KOPT-K1 (cell line): ENCODE measurements around the gene TMEM35B.
"Not testable (repeated sequence)": the region's sequence is repeated elsewhere in the genome, so short reads cannot be mapped to it uniquely, and the experiment has no call there.

ENCODE experiments used
- H3K27ac ChIP-seq: fragments of 200-600 bp; sonication (generic); 2 replicates; pipeline ENCODE4 v1.5.1; 2016; ENCODE audit warnings: antibody characterized with exemption, mild to moderate bottlenecking, low read depth, low read length; ENCODE audit not compliant: poor library complexity, severe bottlenecking
- H3K36me3 ChIP-seq: fragments of 200-600 bp; sonication (generic); 2 replicates; pipeline ENCODE4 v1.5.1; 2017; ENCODE audit warnings: antibody characterized with exemption, mild to moderate bottlenecking, low read length, moderate library complexity; ENCODE audit not compliant: insufficient read depth
- H3K9me3 ChIP-seq: fragments of 200-600 bp; sonication (generic); 2 replicates; pipeline ENCODE4 v1.5.1; 2017; ENCODE audit warnings: antibody characterized with exemption, low read length, mild to moderate bottlenecking; ENCODE audit not compliant: insufficient read depth, poor library complexity, severe bottlenecking

The TMEM35B gene

DNA sequence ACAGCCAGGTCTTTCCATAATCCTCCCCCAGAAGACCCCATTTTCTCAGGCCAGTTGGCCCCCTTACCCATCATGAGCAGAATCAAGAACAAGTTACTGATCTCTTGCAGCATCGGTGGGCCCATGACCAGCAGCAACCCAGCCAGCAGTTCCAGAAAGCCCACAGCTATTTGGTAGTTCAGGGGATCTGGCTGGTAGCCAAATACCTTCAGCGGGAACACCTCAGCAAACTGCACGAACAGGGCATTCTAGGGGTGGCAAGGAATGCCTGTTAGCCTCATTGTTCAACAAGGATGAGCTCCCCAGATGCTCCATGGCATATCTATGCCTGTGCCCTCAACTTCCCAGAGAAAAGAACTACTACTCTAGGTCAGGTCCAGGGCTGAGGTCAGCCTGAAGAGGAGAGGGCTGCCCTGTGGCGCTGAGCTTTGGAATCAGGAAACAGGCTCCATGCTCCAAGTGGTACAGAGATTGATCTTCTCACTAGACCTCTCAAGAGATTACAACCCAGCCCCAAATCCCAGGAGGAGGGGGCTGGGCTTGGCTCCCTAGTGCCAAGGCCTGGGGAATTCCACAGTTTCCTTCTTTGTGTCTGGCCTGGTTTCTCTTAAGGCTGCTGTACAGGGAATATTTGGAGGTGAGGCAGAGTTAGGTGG is 1.3 kb downstream of the TMEM35B start:
- no peaks in the 10 kb centered on the region for H3K9me3 ChIP-seq
- H3K36me3 ChIP-seq = peaks cover 12% of the 10 kb centered on the region; the same call in 1 of the 2 replicates
- H3K27ac ChIP-seq = peak overlapping the region; percentile 80

DNA sequence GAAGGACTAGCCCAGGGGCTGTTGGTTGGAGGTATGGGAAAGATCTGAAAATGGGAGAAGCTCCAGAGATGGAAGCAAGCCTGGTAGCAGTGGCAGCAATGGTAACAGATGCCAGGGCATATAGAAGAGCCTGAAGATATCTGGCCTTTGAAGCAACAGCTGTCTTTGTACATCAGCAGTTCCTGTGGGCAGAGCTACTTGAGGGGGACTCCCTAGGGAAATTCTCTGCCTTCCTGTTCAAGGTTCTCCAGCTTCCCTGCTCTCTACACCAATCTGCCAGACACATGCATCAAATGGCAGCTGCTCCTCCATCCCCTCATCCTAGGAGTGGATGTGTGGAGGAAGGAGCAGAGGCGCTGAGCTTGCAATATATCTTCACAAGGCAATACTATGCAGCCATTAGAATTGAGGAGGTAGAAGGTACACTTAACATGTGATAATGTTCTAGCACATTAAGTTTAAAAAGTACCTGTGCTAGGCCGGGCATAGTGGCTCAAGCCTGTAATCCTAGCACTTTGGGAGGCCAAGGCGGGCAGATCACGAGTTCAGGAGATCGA is 2.2 kb downstream of the TMEM35B start:
- Histone ChIP-seq H3K27ac (no peak overlapping the region), H3K9me3 (no peaks in the 10 kb centered on the region), H3K36me3 (peaks cover 7% of the 10 kb centered on the region; the same call in 1 of the 2 replicates)

DNA sequence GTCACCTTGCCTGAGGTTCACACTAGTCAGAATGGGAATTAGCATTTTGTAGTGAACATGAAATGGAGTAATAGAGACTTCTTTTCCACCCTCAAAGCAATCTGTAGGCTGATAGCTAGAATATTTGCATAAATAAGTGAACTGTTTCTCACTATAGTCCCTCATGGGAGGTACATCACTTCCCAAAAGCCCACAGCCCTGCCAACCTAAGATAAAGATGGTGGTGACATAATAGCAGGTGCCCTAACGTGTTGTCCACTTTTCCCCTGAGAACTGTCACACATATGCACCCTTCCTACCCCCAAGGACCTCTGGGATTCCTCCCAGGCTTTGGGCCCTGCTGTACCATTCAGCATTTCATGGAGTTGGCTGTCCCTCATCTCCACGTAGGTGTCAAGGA is 4.4 kb downstream of the TMEM35B start:
- H3K27ac ChIP-seq = no peak overlapping the region
- H3K36me3 ChIP-seq = peaks cover 7% of the 10 kb centered on the region; the same call in 1 of the 2 replicates
- no peaks in the 10 kb centered on the region for H3K9me3 ChIP-seq

DNA sequence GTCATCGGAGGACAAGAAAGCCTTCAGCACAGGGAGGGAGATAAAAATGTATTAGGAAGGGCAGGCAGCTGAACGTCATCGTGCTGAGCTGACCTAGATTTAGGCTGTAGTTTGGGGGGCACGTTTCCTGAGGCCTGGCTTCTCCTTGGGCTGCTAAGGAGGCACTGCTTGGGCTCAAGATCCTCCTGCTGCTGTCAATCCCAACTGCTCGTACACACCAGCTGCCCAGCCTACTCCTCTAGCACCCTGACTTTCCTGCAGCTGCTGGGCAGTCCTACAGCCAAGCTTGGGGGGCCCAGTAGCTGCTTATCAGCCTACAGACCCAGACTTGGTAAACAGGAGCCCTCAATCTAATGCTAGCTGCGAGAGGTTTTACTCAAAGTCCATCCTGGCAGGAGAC is 6.2 kb downstream of the TMEM35B start:
- Histone ChIP-seq H3K36me3 (peaks cover 7% of the 10 kb centered on the region; the same call in 1 of the 2 replicates), H3K9me3 (no peaks in the 10 kb centered on the region), H3K27ac (no peak overlapping the region)

DNA sequence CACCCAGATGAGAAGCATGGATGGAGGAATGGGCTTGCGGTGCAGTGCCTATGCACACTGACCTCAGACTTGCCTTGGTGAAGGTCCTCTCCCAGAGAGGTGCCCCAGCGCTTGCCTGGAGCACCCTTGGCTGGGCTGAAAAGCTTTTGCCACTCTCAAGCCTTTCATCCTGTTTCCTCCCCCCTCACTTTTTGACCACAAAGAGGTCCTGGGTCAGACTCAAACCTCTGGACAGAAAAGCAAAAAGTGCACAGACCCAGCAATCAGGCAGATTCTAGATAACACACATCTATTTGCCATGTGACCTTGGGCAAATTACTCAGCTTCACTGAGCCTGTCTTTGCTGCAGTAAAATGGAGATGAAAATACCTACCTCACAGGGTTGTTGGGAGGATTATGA is 7.3 kb downstream of the TMEM35B start:
- H3K27ac ChIP-seq = no peak overlapping the region
- H3K9me3 ChIP-seq = no peaks in the 10 kb centered on the region
- H3K36me3 ChIP-seq = peaks cover 7% of the 10 kb centered on the region; the same call in 1 of the 2 replicates

DNA sequence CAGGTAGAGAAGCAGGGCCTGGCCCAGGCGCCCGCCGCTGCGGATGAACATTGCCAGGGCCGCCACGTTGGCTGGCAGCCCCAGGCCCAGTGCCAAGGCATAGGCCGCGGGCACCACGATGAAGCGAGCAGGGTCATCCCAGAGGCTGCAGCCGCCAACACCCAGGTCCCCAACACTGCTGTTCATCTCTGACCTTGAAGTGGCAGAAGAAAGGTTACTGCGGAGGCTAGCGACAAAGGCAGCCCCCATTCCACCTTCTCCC is 8.0 kb downstream of the TMEM35B start:
- H3K27ac ChIP-seq = no peak overlapping the region
- H3K9me3 ChIP-seq = no peaks in the 10 kb centered on the region
- H3K36me3 ChIP-seq = peaks cover 7% of the 10 kb centered on the region; the same call in 1 of the 2 replicates

DNA sequence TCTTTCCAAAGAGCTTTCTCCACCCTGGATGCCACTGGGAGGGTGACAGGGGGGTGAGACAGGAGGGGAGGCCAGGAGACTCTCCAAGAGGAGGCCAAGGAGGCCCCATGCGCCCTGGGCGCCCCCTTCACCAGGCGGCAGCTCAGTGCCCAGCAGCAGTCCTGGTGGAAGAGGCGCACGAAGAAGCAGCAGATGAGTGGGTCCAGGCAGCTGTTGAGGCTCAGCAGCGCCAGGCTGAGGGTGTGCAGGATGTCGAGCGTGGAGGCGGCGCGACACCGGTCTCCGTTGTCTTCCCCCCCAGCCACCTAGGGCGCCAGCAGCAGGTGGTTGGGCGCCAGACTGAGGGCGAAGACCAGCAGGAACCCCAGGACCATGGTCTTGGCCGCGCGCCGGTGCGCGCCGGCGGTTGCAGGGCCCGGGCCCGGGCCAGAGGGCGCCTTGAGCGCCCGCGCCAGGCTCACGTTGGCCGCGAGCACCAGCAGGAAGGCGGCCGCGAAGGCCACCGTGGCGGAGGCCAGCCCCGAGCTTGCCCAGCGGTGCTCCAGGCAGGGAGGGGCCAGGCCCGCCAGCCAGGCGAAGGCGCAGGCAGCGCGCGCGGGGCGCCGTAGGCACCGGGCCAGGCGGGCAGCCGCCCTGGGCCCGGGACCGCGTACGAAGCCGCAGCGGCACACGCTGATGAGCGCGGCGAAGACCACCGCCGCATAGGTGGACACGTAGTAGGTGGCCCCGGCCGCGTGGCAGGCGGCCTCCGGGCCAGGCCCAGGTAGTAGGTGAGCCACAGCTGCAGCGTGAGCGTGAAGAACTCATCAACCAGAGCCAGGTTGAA is 8.6 kb downstream of the TMEM35B start:
- Histone ChIP-seq H3K27ac (no peak overlapping the region), H3K9me3 (no peaks in the 10 kb centered on the region), H3K36me3 (peaks cover 1% of the 10 kb centered on the region; the same call in 1 of the 2 replicates)

DNA sequence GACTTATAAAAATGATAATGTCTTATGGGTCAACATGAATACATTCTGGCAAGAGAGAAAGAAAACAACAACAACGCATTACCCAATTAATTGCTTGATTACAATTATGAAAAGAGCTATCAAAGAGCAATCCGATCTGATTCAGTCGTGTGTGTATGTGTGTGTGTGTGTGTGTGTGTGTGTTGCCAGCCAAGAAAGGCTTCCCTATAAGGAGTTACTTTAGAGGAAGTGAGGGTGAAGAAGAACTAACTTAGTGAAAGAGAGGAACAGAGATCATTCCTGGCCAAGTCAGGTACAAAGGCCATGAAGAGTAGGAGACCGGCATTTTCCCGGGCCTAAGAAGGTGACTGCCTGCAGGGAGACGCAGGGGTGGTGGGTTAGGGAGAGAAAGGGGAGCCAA is 9.4 kb downstream of the TMEM35B start:
- Histone ChIP-seq H3K9me3 (no peaks in the 10 kb centered on the region), H3K27ac (no peak overlapping the region), H3K36me3 (no peaks in the 10 kb centered on the region)

DNA sequence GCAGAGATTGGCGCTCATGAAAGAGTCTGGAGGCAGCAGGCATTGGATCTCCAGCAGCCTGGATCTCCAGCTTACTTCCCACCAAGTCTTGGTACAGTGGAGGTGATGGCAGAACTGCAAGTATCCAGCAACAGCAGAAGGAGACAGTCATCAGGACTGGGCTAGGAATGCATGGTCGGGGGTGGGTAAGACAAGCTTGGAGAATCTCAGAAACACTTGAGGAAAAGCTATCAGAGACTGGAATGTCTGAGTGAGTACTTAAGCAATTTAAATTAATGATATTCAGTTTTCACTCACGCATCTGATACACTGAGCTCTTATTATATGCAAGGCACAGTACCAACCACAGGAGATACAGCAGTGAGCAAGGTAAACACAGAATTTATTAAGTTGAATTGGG is 9.8 kb downstream of the TMEM35B start:
- H3K9me3 ChIP-seq = no peaks in the 10 kb centered on the region
- H3K36me3 ChIP-seq = no peaks in the 10 kb centered on the region
- H3K27ac ChIP-seq = no peak overlapping the region

DNA sequence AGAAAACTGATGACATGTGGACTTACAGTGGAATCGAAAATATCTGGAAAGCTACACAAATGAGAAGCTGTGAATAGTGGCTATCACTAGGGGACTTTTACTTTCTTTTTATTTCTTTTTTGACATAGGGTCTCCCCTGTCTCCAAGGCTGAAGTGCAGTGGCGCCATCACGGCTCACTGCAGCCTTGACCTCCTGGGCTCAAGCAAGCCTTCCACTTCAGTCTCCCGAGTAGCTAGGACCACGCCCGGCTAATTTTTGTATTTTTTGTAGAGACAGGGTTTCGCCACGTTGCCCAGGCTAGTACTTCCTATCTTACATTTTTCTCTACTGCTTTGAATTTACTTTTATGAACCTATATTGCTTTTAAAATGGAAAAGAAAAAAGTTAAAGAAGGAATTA is 10.5 kb downstream of the TMEM35B start:
- Histone ChIP-seq H3K27ac (no peak overlapping the region), H3K36me3 (no peaks in the 10 kb centered on the region), H3K9me3 (peaks cover 3% of the 10 kb centered on the region)

DNA sequence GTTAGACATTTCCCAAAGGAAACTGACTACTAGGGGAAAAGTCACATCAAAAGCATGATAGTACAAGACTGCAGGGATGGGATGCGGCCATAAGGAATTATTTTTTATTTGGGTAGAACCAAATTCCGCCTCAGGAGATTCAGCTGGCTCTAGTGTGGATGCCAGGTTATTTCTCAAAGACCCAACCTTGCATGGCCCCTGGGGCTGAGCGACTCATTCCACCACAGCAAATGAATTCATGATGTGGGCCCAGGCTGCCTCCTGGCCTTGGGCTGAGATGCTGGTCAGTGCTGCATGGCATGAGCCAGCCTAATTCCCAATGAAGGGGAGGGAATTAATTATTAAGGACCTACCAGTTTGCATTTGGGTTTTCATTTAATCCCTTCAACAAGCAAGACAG is 11.8 kb downstream of the TMEM35B start:
- Histone ChIP-seq H3K9me3 (peaks cover 15% of the 10 kb centered on the region), H3K27ac (no peak overlapping the region), H3K36me3 (no peaks in the 10 kb centered on the region)

DNA sequence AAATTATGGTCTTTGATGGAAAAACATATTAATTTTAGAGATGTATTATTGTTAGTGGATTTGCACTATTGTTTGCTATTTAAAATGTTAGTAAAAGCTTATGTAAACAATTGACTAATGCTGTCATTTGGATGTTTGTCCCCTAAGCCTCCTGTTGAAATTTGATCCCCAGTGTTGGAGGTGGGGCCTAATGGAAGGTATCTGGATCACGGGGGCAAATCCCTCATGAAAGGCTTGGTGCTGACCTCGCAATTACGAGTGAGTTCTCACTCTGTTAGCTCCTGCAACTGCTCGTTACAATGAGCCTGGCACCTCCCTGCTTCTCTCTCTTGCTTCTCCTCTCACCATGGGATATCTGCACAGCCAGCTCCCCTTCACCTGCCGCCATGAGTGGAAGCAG is 14.3 kb downstream of the TMEM35B start:
- Histone ChIP-seq H3K27ac (no peak overlapping the region), H3K36me3 (no peaks in the 10 kb centered on the region), H3K9me3 (peaks cover 15% of the 10 kb centered on the region)

DNA sequence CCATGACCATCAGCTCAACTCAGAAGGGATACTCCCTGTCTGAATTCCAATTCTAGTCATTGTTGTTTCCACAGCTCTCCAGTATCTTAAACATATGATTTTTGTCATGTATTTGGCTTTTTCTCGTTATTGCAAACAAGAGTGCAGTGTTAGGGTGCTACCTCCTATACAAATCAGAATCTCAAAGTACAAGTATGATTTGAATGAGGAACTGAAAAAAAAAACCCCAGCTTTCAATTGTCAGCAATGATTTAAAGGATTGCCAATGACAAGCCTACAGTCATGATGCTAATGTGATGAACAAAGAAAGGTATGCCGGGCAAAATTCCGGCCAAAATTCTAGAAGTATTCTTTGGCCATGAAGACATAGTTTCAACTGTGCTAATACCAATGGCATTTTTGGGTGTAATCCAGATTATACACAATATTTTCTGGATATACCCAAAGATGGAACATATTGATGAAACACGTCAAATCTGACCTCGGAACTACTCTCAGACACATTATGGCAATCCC is 14.9 kb downstream of the TMEM35B start:
- Histone ChIP-seq H3K36me3 (no peaks in the 10 kb centered on the region), H3K27ac (no peak overlapping the region), H3K9me3 (peaks cover 15% of the 10 kb centered on the region)

DNA sequence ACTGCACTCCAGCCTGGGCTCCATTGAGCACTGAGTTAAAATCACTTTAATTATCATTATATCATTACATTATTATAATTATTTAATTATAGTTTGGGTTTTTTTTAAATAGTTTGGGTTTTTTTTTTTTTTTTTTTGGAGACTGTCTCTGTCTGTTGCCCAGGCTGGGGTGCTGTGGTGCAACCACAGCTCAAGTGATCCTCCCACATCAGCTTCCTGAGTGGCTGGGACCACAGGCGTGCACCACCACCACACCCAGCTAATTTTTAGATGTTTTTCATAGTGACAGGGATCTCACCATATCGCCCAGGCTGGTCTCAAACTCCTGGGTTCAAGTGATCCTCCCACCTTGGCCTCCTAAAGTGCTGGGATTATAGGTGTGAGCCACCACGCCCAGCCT is 16.9 kb downstream of the TMEM35B start:
- H3K27ac ChIP-seq, H3K36me3 ChIP-seq: not testable (repeated sequence)
- H3K9me3 ChIP-seq = peaks cover 15% of the 10 kb centered on the region

DNA sequence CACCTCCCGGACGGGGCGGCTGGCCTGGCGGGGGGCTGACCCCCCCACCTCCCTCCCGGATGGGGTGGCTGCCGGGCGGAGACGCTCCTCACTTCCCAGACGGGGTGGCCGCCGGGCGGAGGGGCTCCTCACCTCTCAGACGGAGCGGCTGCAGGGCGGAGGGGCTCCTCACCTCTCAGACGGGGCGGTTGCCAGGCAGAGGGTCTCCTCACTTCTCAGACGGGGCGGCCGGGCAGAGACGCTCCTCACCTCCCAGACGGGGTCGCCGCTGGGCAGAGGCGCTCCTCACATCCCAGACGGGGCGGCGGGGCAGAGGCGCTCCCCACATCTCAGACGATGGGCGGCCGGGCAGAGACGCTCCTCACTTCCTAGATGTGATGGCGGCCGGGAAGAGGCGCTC is 17.5 kb downstream of the TMEM35B start:
- H3K36me3 ChIP-seq = not testable (repeated sequence)

More for the DNA sequence above, 17.5 kb downstream of the TMEM35B start:
- peaks cover 15% of the 10 kb centered on the region for H3K9me3 ChIP-seq
- not testable (repeated sequence) for H3K27ac ChIP-seq
